ENCODE measurements around the gene MEP1A. TPM values are rescaled to one million over a fixed set of nuclear protein-coding genes. Genes with fewer than 3 reads are reported as not detected.
"Not testable (repeated sequence)": the region's sequence is repeated elsewhere in the genome, so short reads cannot be mapped to it uniquely, and the experiment has no call there.

The MEP1A gene
- total RNA-seq, 2 donors from 2014 or later, result not detected

- no peaks in the 10 kb centered on the region for H3K27me3 ChIP-seq (replicated peaks; ENCODE audit: insufficient read depth)
- H3K27ac ChIP-seq, result no peak overlapping the region
- TF ChIP-seq, protein P1, sequence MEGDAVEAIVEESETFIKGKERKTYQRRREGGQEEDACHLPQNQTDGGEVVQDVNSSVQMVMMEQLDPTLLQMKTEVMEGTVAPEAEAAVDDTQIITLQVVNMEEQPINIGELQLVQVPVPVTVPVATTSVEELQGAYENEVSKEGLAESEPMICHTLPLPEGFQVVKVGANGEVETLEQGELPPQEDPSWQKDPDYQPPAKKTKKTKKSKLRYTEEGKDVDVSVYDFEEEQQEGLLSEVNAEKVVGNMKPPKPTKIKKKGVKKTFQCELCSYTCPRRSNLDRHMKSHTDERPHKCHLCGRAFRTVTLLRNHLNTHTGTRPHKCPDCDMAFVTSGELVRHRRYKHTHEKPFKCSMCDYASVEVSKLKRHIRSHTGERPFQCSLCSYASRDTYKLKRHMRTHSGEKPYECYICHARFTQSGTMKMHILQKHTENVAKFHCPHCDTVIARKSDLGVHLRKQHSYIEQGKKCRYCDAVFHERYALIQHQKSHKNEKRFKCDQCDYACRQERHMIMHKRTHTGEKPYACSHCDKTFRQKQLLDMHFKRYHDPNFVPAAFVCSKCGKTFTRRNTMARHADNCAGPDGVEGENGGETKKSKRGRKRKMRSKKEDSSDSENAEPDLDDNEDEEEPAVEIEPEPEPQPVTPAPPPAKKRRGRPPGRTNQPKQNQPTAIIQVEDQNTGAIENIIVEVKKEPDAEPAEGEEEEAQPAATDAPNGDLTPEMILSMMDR (IDR thresholded peaks at IDR 0.05), result no peak
- H3K36me3 ChIP-seq, result no peaks in the 10 kb centered on the region
- no peaks in the 10 kb centered on the region for H3K9me3 ChIP-seq
- H3K4me1 ChIP-seq (ENCODE audit: control insufficient read depth in 1 of 2, low read depth in 2 of 2), result no peaks in the 10 kb centered on the region
- no peak for ATAC-seq (ENCODE audit: insufficient number of reproducible peaks, low FRiP score, low read depth)
- H3K4me3 ChIP-seq, result no peak overlapping the region
- no peak for DNase-seq (ENCODE audit: low spot score)
Observed at GRCh38 chr6:46757214-46757596, 36.0 kb upstream of the MEP1A start.

- no peak for ATAC-seq (ENCODE audit: insufficient number of reproducible peaks, low FRiP score, low read depth)
- no peaks in the 10 kb centered on the region for H3K9me3 ChIP-seq
- no peak overlapping the region for H3K4me3 ChIP-seq
- no peak for DNase-seq (ENCODE audit: low spot score)
- no peak overlapping the region for H3K27ac ChIP-seq
- H3K4me1 ChIP-seq (ENCODE audit: control insufficient read depth in 1 of 2, low read depth in 2 of 2), result no peaks in the 10 kb centered on the region
- H3K36me3 ChIP-seq, result no peaks in the 10 kb centered on the region
- no peaks in the 10 kb centered on the region for H3K27me3 ChIP-seq (replicated peaks; ENCODE audit: insufficient read depth)
- TF ChIP-seq, protein P1 (IDR thresholded peaks at IDR 0.05), result no peak
Observed at GRCh38 chr6:46758960-46759753, 34.0 kb upstream of the MEP1A start.

DNA sequence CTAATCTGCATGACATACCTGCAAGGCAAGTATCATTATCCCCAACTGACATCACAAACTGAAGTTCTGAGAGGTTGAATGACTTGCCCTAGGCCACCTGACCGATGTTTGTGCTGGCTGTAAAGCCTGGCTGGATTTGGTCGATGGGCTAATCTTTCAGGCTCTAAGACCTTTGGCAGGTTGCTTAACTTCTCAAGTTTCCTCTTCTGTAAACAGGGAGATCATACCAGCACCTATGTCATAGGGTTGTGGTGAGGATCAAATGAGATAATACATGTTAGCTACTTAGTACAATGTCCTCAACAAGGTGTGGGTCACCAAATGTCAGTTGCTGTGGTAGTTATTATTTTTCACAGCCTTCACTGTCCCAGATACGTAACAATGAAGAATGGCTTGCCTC, 32.3 kb upstream of the MEP1A start:
- DNase-seq (ENCODE audit: low spot score) (no peak), ATAC-seq (ENCODE audit: insufficient number of reproducible peaks, low FRiP score, low read depth) (no peak)
- H3K36me3 ChIP-seq, result no peaks in the 10 kb centered on the region
- no peak overlapping the region for H3K4me3 ChIP-seq
- H3K4me1 ChIP-seq (ENCODE audit: control insufficient read depth in 1 of 2, low read depth in 2 of 2), result no peaks in the 10 kb centered on the region
- TF ChIP-seq, protein P1 (IDR thresholded peaks at IDR 0.05), result no peak
- H3K9me3 ChIP-seq, result no peaks in the 10 kb centered on the region
- H3K27me3 ChIP-seq (replicated peaks; ENCODE audit: insufficient read depth), result no peaks in the 10 kb centered on the region
- H3K27ac ChIP-seq, result no peak overlapping the region

GRCh38 chr6:46763466-46763865, 29.7 kb upstream of the MEP1A start:
- no peak overlapping the region for H3K4me3 ChIP-seq
- H3K27me3 ChIP-seq (replicated peaks; ENCODE audit: insufficient read depth), result no peaks in the 10 kb centered on the region
- H3K36me3 ChIP-seq, result no peaks in the 10 kb centered on the region
- H3K27ac ChIP-seq, result no peak overlapping the region
- no peak for ATAC-seq (ENCODE audit: insufficient number of reproducible peaks, low FRiP score, low read depth)
- H3K4me1 ChIP-seq (ENCODE audit: control insufficient read depth in 1 of 2, low read depth in 2 of 2), result no peaks in the 10 kb centered on the region
- TF ChIP-seq, protein P1 (IDR thresholded peaks at IDR 0.05), result no peak
- H3K9me3 ChIP-seq, result no peaks in the 10 kb centered on the region
- no peak for DNase-seq (ENCODE audit: low spot score)

GRCh38 chr6:46764280-46764679, 28.9 kb upstream of the MEP1A start:
- H3K27me3 ChIP-seq (replicated peaks; ENCODE audit: insufficient read depth); H3K36me3 ChIP-seq; H3K4me3 ChIP-seq; H3K27ac ChIP-seq; H3K4me1 ChIP-seq (ENCODE audit: control insufficient read depth in 1 of 2, low read depth in 2 of 2); H3K9me3 ChIP-seq; ATAC-seq (ENCODE audit: insufficient number of reproducible peaks, low FRiP score, low read depth); DNase-seq (ENCODE audit: low spot score): not testable (repeated sequence)

GRCh38 chr6:46764961-46765360, 28.2 kb upstream of the MEP1A start:
- Histone ChIP-seq H3K4me3 (no peak overlapping the region), H3K4me1 (ENCODE audit: control insufficient read depth in 1 of 2, low read depth in 2 of 2) (no peaks in the 10 kb centered on the region), H3K27me3 (replicated peaks; ENCODE audit: insufficient read depth) (no peaks in the 10 kb centered on the region), H3K27ac (no peak overlapping the region), H3K36me3 (no peaks in the 10 kb centered on the region), H3K9me3 (no peaks in the 10 kb centered on the region)
- DNase-seq (ENCODE audit: low spot score) (no peak), ATAC-seq (ENCODE audit: insufficient number of reproducible peaks, low FRiP score, low read depth) (no peak)
- TF ChIP-seq, protein P1 (IDR thresholded peaks at IDR 0.05), result no peak

Data from thoracic aorta (tissue), 2 donors.